HFF-Myc (cell line): Measurements from ENCODE around the gene TNFAIP1.

Source experiments
- DNase-seq: peaks from one replicate; pipeline ENCODE4 v3.0.0-alpha.2; 2011; ENCODE audit warnings: low read depth; ENCODE audit errors: extremely low read depth
- H3K4me3 ChIP-seq: replicated peaks from 2 replicates; pipeline ENCODE4 v1.5.1; 2011; ENCODE audit warnings: low read depth, mild to moderate bottlenecking, control low read depth, low read length
- TF ChIP-seq, protein P1 (sequence below): IDR thresholded peaks from 2 replicates; pipeline ENCODE4 v1.5.1; 2012; ENCODE audit warnings: mild to moderate bottlenecking, low read depth, low read length, control low read depth; ENCODE audit errors: missing control alignments

The TNFAIP1 gene

GRCh38 chr17:28390984-28391383, 55.4 kb downstream of the TNFAIP1 start:
- no peak overlapping the region for H3K4me3 ChIP-seq
- DNase-seq, result no peak
- TF ChIP-seq, protein P1, sequence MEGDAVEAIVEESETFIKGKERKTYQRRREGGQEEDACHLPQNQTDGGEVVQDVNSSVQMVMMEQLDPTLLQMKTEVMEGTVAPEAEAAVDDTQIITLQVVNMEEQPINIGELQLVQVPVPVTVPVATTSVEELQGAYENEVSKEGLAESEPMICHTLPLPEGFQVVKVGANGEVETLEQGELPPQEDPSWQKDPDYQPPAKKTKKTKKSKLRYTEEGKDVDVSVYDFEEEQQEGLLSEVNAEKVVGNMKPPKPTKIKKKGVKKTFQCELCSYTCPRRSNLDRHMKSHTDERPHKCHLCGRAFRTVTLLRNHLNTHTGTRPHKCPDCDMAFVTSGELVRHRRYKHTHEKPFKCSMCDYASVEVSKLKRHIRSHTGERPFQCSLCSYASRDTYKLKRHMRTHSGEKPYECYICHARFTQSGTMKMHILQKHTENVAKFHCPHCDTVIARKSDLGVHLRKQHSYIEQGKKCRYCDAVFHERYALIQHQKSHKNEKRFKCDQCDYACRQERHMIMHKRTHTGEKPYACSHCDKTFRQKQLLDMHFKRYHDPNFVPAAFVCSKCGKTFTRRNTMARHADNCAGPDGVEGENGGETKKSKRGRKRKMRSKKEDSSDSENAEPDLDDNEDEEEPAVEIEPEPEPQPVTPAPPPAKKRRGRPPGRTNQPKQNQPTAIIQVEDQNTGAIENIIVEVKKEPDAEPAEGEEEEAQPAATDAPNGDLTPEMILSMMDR, result no peak

GRCh38 chr17:28391401-28391800, 55.8 kb downstream of the TNFAIP1 start:
- no peak overlapping the region for H3K4me3 ChIP-seq
- DNase-seq, result no peak
- TF ChIP-seq, protein P1, result no peak

GRCh38 chr17:28392491-28392890, 56.9 kb downstream of the TNFAIP1 start:
- TF ChIP-seq, protein P1, result no peak
- no peak overlapping the region for H3K4me3 ChIP-seq
- no peak for DNase-seq

GRCh38 chr17:28394337-28395116, 59.0 kb downstream of the TNFAIP1 start:
- TF ChIP-seq, protein P1, result no peak
- no peak for DNase-seq
- H3K4me3 ChIP-seq, result no peak overlapping the region

DNA sequence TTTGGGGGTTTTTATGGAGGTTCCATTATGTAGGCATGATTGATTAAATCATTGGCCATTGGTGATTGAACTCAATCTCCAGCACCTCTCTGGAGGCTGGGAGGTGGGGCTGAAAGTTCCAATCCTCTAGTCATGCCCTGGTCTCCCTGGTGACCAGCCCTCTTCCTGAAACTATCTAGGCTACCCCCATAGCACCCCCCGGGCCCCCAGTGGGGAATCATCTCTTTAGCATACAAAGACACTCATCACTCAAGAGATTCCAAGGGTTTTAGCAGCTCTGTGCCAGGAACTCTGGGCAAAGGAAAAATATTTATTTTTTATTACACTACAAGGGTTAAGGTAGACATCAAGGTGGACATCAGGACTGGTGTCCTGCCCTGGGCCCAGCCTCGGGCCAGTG, 59.9 kb downstream of the TNFAIP1 start:
- DNase-seq, result no peak
- TF ChIP-seq, protein P1, result no peak
- no peak overlapping the region for H3K4me3 ChIP-seq

DNA sequence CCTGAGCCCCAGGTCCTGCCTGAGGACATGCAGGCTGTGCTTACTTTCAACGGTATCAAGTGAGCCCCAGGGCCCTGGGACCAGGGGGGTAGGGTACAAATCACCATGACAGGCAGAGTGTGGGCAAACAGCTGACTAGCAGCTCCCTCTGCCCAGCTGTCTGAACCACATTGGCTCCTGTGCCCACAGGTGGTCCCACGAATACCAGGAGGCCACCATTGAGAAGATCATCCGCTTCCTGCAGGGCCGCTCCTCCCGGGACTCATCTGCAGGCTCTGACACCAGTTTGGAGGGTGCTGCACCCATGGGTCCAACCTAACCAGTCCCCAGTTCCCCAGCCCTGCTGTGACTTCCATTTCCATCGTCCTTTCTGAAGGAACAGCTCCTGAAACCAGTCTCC, 60.4 kb downstream of the TNFAIP1 start:
- DNase-seq, result no peak

More for the DNA sequence above, 60.4 kb downstream of the TNFAIP1 start:
- TF ChIP-seq, protein P1, result no peak
- no peak overlapping the region for H3K4me3 ChIP-seq
